ENCODE data around the gene SLC7A8. TPM values are rescaled to one million over a fixed set of nuclear protein-coding genes. Genes with fewer than 3 reads are reported as not detected.

The SLC7A8 gene
- total RNA-seq, 4 donors from 2014 or later, result 44.2 to 79.4 (median 53.1) TPM

DNA sequence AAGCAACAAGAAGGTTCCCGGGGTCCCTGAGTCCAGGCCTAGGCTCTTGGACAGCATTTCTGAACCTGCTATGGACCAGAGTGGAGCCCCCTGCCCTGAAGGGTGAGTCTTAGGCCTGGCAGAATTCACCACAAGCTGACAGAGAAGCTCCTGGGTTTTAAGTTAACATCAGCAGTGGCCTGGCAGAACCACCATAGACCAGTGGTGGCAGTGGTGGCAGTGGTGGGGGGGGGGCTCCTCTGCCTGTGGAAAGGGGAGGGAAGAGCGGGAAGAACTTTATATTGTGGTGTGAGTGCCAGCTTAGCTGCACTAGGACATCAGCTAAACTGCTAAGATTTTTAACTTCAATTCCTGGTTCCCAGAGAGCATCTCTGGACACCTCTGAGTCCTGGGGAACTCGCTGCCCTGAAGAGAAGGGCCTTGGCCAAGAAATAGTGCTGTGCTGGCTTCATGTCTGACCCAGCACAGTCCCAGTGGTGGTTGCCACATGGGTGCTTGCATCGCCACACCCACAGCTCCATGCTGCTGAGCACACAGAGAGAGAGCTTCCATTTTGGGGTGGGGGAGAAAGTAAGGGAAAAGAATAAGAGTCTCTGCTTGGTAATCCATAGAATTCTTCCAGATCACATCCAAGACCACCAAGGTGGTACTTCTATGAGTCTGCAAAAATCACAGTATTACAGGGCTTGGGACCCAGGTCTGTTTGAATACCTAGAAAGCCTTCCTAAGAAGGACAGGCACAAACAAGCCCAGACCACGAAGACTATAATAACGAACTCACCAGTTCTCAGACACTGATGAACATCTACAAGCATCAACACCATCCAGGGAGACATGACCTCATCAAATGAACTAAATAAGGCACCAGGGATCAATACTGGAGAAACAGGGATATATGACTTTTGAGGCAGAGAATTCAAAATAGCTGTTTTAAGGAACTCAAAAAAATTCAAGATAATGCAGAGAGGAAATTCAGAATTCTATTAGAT is 33.9 kb upstream of the SLC7A8 start:
- H3K27me3 ChIP-seq, result no peaks in the 10 kb centered on the region
- intact Hi-C loops (cut with DNase I), result no loop called here

DNA sequence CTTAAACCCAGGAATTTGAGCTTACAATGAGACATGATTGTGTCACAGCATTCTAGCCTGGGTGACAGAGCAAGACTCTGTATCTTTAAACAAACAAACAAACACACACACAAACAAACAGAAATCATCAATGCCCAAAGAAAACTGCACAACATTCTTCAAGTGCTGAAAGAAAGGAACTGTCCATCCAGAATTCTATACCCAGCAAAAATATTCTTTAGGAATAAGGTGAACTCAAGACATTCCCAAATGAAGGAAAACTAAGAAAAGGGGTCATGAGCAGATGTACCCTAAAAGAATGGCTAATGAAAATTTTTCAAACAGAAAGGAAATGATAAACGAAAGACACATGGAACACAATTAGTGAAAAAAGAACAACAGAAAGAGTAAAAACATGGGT is 32.0 kb upstream of the SLC7A8 start:
- TF ChIP-seq POLR2A (IDR thresholded peaks at IDR 0.05) (no peak), CTCF (IDR thresholded peaks at IDR 0.05) (no peak)
- no peaks in the 10 kb centered on the region for H3K4me1 ChIP-seq
- intact Hi-C loops (cut with DNase I), result no loop called here
- no peaks in the 10 kb centered on the region for H3K9me3 ChIP-seq
- no peaks in the 10 kb centered on the region for H3K27me3 ChIP-seq
- DNase-seq, result no peak
- no peak overlapping the region for H3K4me3 ChIP-seq (replicated peaks in 1 of 3)
- 96 to 98% methylated on average over 1 of the region's 1 CpG for WGBS, 2 donors
- no peak overlapping the region for H3K27ac ChIP-seq
- no peaks in the 10 kb centered on the region for H3K36me3 ChIP-seq

More for the DNA sequence above, 33.9 kb upstream of the SLC7A8 start:
- 88 to 91% methylated on average over 6 of the region's 6 CpGs for WGBS, 2 donors
- Histone ChIP-seq H3K36me3 (no peaks in the 10 kb centered on the region), H3K27ac (no peak overlapping the region), H3K4me1 (no peaks in the 10 kb centered on the region), H3K9me3 (no peaks in the 10 kb centered on the region), H3K4me3 (replicated peaks in 1 of 3) (no peak overlapping the region)
- no peak for TF ChIP-seq POLR2A (IDR thresholded peaks at IDR 0.05)
- TF ChIP-seq CTCF (IDR thresholded peaks at IDR 0.05), result no peak
- DNase-seq, result no peak

- H3K27ac ChIP-seq, result no peak overlapping the region
- no peaks in the 10 kb centered on the region for H3K36me3 ChIP-seq
- H3K4me3 ChIP-seq (replicated peaks in 1 of 3), result no peak overlapping the region
- 85 to 87% methylated on average over 7 of the region's 7 CpGs for WGBS, 2 donors
- no peaks in the 10 kb centered on the region for H3K9me3 ChIP-seq
- no peak for DNase-seq
- no peaks in the 10 kb centered on the region for H3K4me1 ChIP-seq
- TF ChIP-seq CTCF (IDR thresholded peaks at IDR 0.05), result no peak
- TF ChIP-seq POLR2A (IDR thresholded peaks at IDR 0.05), result no peak
- H3K27me3 ChIP-seq, result no peaks in the 10 kb centered on the region
- intact Hi-C loops (cut with DNase I), result no loop called here
These were observed 26.4 kb upstream of the SLC7A8 start for GRCh38 chr14:23209651-23210423.

GRCh38 chr14:23208324-23208723 is 24.9 kb upstream of the SLC7A8 start:
- no peaks in the 10 kb centered on the region for H3K4me1 ChIP-seq
- H3K36me3 ChIP-seq, result no peaks in the 10 kb centered on the region
- no peaks in the 10 kb centered on the region for H3K9me3 ChIP-seq
- no peak overlapping the region for H3K27ac ChIP-seq
- DNase-seq, result no peak
- intact Hi-C loops (cut with DNase I), result no loop called here
- H3K4me3 ChIP-seq (replicated peaks in 1 of 3), result no peak overlapping the region
- no peaks in the 10 kb centered on the region for H3K27me3 ChIP-seq
- TF ChIP-seq CTCF (IDR thresholded peaks at IDR 0.05) (no peak), POLR2A (IDR thresholded peaks at IDR 0.05) (no peak)

DNA sequence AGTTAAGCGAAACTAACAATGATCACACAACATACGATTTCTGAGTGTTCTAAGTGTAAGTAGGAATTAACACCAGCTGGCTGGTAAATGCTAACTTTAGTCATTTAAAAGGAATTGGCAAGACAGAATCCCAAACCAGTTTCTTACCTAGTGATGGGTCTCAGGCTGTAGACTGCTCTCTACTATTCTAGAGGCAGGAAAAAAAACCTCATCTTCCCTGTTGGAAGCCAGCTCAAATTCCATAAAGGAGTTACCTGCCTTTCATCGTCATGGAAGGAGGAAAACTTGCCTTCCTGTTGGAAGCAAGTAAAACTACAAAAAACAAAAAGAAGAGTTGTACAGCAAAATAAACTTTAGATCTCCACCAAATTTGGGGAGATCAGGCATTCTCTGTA is 23.7 kb upstream of the SLC7A8 start:
- Histone ChIP-seq H3K27me3 (no peaks in the 10 kb centered on the region), H3K4me3 (replicated peaks in 1 of 3) (no peak overlapping the region), H3K36me3 (no peaks in the 10 kb centered on the region), H3K9me3 (no peaks in the 10 kb centered on the region), H3K27ac (no peak overlapping the region), H3K4me1 (no peaks in the 10 kb centered on the region)
- no peak for DNase-seq
- TF ChIP-seq POLR2A (IDR thresholded peaks at IDR 0.05), result no peak
- no peak for TF ChIP-seq CTCF (IDR thresholded peaks at IDR 0.05)
- intact Hi-C loops (cut with DNase I), result no loop called here
- WGBS, 2 donors, result 69 to 73% methylated on average over 3 of the region's 3 CpGs

All from thyroid gland (tissue), 4 donors.